DND-41 (cell line): ENCODE data around the gene ACER2.

ENCODE experiments used
- ATAC-seq: fragments of 200-7000 bp; cut with Tn5 transposase; 3 replicates; pipeline ENCODE4 v1.9.1; 2021; ENCODE audit warnings: low read depth; ENCODE audit not compliant: insufficient read depth
- DNase-seq: peaks from one replicate; pipeline ENCODE4 v3.0.0-alpha.2; 2020
- H2AFZ ChIP-seq: 2 replicates; pipeline ENCODE4 v1.6.0; 2012; ENCODE audit warnings: low read depth, low read length
- H3K27ac ChIP-seq: 2 replicates; pipeline ENCODE4 v1.5.1; 2012; ENCODE audit warnings: low read length, inconsistent platforms
- H3K27me3 ChIP-seq: fragments of 200-600 bp; sonication (generic); 2 replicates; pipeline ENCODE4 v1.6.0; 2012; ENCODE audit warnings: low read length, mild to moderate bottlenecking, inconsistent platforms; ENCODE audit not compliant: insufficient read depth, poor library complexity
- H3K36me3 ChIP-seq: 2 replicates; pipeline ENCODE4 v1.5.1; 2012; ENCODE audit warnings: low read length, inconsistent platforms; ENCODE audit not compliant: insufficient read depth
- H3K4me1 ChIP-seq: 2 replicates; pipeline ENCODE4 v1.5.1; 2012; ENCODE audit warnings: mild to moderate bottlenecking, low read length; ENCODE audit not compliant: insufficient read depth
- H3K4me2 ChIP-seq: 2 replicates; pipeline ENCODE4 v1.6.0; 2012; ENCODE audit warnings: mild to moderate bottlenecking, moderate library complexity, low read length, inconsistent platforms; ENCODE audit not compliant: insufficient read depth
- H3K4me3 ChIP-seq, 2 experiments: fragments of 200-600 bp in 1 of 2; shearing (Covaris generic) in 1 of 2; 2 replicates each; pipeline ENCODE4 v1.5.1; 2012 to 2016; ENCODE audit warnings: inconsistent platforms in 2 of 2, low read length in 2 of 2, mild to moderate bottlenecking in 2 of 2, low read depth in 1 of 2, moderate library complexity in 1 of 2
- H3K79me2 ChIP-seq: 2 replicates; pipeline ENCODE4 v1.6.0; 2012; ENCODE audit warnings: low read length, inconsistent platforms; ENCODE audit not compliant: insufficient read depth
- H3K9ac ChIP-seq: 2 replicates; pipeline ENCODE4 v1.6.0; 2012; ENCODE audit warnings: low read depth, mild to moderate bottlenecking, inconsistent platforms, low read length, moderate library complexity
- H3K9me3 ChIP-seq: 2 replicates; pipeline ENCODE4 v1.5.1; 2012; ENCODE audit warnings: low read length, moderate library complexity, mild to moderate bottlenecking, inconsistent platforms; ENCODE audit not compliant: insufficient read depth, severe bottlenecking
- H4K20me1 ChIP-seq: 2 replicates; pipeline ENCODE4 v1.6.0; 2012; ENCODE audit warnings: low read length; ENCODE audit not compliant: insufficient read depth
- EZH2 ChIP-seq: IDR thresholded peaks from 3 replicates; pipeline ENCODE4 v1.6.1; 2012; ENCODE audit warnings: borderline replicate concordance, low read depth, mild to moderate bottlenecking, moderate library complexity, low read length, inconsistent platforms; ENCODE audit not compliant: severe bottlenecking
- TF ChIP-seq, protein P1 (sequence below): IDR thresholded peaks from 2 replicates; pipeline ENCODE4 v1.5.1; 2012; ENCODE audit warnings: borderline replicate concordance, low read length, moderate library complexity, mild to moderate bottlenecking; ENCODE audit not compliant: poor library complexity, severe bottlenecking; ENCODE audit errors: extremely low read depth

Gene ACER2

DNA sequence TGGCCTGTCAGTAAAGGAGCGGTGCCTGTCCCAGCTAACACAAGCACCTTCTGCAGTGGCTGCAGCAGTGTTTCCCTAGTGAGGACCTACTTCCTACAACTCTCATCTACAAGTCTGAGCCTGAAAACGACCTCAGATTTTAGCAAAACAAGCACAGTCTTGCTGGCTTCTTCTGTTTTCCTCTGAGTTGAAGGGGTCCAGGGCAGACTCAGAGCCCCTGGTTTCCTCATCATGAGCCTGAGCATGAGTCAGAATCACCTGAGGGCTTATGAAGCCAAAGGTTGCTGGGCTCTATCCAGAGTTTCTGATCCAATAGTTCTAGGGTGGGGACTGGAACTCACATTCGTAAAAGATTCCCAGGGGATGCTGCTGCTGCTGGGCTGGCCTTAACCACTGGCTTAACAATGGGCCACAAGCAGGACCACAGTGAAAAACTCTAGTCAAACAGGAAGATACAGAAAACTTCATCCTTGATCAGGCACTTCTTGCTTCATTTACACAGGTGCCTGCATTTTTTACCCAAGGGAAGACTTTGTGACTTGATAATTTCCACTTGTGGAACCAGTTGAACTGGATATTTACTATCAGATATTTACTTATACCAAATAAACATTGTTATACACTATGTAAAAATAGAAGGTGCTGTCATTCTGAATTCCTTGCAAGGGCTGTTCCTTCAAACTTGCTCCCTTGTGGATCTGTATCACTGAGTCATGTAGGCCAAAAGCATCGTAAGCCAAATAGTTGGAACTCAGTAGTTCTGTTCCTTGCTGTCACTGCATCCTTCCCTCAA, 4.3 kb upstream of the ACER2 start:
- TF ChIP-seq, protein P1, sequence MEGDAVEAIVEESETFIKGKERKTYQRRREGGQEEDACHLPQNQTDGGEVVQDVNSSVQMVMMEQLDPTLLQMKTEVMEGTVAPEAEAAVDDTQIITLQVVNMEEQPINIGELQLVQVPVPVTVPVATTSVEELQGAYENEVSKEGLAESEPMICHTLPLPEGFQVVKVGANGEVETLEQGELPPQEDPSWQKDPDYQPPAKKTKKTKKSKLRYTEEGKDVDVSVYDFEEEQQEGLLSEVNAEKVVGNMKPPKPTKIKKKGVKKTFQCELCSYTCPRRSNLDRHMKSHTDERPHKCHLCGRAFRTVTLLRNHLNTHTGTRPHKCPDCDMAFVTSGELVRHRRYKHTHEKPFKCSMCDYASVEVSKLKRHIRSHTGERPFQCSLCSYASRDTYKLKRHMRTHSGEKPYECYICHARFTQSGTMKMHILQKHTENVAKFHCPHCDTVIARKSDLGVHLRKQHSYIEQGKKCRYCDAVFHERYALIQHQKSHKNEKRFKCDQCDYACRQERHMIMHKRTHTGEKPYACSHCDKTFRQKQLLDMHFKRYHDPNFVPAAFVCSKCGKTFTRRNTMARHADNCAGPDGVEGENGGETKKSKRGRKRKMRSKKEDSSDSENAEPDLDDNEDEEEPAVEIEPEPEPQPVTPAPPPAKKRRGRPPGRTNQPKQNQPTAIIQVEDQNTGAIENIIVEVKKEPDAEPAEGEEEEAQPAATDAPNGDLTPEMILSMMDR: no peak
- no peak for TF ChIP-seq EZH2
- no peak overlapping the region for H3K4me3 ChIP-seq
- H3K4me1 ChIP-seq: peaks cover 8% of the 10 kb centered on the region
- no peak for DNase-seq
- no peak overlapping the region for H2AFZ ChIP-seq
- ATAC-seq: no peak
- no peak overlapping the region for H3K9ac ChIP-seq
- no peak overlapping the region for H3K27ac ChIP-seq
- H3K36me3 ChIP-seq: no peaks in the 10 kb centered on the region
- H3K79me2 ChIP-seq: no peaks in the 10 kb centered on the region
- no peaks in the 10 kb centered on the region for H3K27me3 ChIP-seq
- no peaks in the 10 kb centered on the region for H3K9me3 ChIP-seq
- H3K4me2 ChIP-seq: no peak overlapping the region
- H4K20me1 ChIP-seq: no peaks in the 10 kb centered on the region

DNA sequence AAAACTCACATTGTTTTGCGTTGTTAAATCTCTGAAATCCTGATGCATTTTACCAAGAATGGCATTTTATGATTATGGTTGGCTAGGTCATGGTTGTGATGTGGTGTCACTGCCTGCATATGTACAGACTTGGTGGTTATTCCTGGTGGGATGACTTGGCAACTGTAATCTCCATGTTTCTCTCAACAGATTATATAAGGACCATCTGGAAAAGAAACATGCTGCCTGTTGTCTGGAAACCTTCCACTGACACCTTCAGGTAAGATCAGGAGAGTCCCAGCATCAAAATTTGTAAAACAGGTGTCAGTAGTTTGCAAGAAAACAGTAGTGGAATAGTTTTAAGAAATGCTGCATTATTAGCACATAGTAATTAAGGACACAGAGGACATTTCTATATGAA, 3.0 kb upstream of the ACER2 start:
- no peaks in the 10 kb centered on the region for H3K9me3 ChIP-seq
- no peak for DNase-seq
- ATAC-seq: no peak
- H3K4me3 ChIP-seq: no peak overlapping the region
- H3K4me2 ChIP-seq: no peak overlapping the region
- H3K27me3 ChIP-seq: no peaks in the 10 kb centered on the region
- H2AFZ ChIP-seq: no peak overlapping the region
- H3K27ac ChIP-seq: no peak overlapping the region
- peaks cover 20% of the 10 kb centered on the region for H3K4me1 ChIP-seq
- no peaks in the 10 kb centered on the region for H4K20me1 ChIP-seq
- no peaks in the 10 kb centered on the region for H3K36me3 ChIP-seq
- H3K79me2 ChIP-seq: no peaks in the 10 kb centered on the region
- H3K9ac ChIP-seq: no peak overlapping the region
- TF ChIP-seq, protein P1: no peak
- no peak for TF ChIP-seq EZH2

DNA sequence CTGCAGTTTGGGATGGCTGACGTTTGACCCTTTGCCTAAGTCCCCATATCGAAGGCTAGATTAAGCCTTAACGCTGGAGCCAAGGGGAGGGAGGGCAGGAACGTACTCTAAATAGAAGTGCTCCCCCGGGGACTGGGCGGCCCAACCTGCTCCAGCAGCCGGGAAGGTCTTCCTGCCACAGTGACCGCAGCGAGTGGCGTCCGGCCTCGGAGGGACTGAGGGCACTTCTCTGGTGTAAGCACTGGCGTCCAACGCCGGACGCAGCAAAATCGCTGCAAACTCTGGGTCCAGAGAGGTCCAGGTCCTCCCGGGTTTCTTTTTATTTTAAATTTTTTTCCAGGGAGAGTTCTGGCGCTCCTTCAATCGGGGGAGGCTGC, 505 bp upstream of the ACER2 start:
- Histone ChIP-seq H3K4me1 (peaks cover 20% of the 10 kb centered on the region), H4K20me1 (no peaks in the 10 kb centered on the region), H3K4me3 (peak overlapping the region in 1 of 2 experiments; percentile 81; a peak in 2 of 4 replicates), H2AFZ (peak overlapping the region; percentile 38), H3K79me2 (no peaks in the 10 kb centered on the region), H3K36me3 (no peaks in the 10 kb centered on the region), H3K4me2 (peak overlapping the region; percentile 92), H3K9me3 (no peaks in the 10 kb centered on the region), H3K27me3 (no peaks in the 10 kb centered on the region), H3K9ac (peak overlapping the region; percentile 64; the same call in 1 of the 2 replicates), H3K27ac (no peak overlapping the region)
- no peak for DNase-seq
- ATAC-seq: no peak
- TF ChIP-seq EZH2: no peak
- TF ChIP-seq, protein P1: no peak
